IMR-90 (cell line): ENCODE measurements around the gene PLA2G15. TPM values are rescaled to one million over a fixed set of nuclear protein-coding genes. Genes with fewer than 3 reads are reported as not detected.

Experiments used
- ATAC-seq: fragments of 200-7000 bp; cut with Tn5 transposase; 2 replicates; pipeline ENCODE4 v1.9.1; 2020; ENCODE audit warnings: low read depth, mild to moderate bottlenecking, moderate library complexity
- BruUV-seq: library from RNA; stranded (reverse); fragments of 400-500 nt; replicated peaks from 2 replicates; lab custom pipeline; 2021; lab: Mats Ljungman, UMichigan
- CTCF ChIA-PET: fragments of 300-600 bp; formaldehyde crosslinking; extraction: SDS; loops from one replicate; lab custom pipeline; 2021; ENCODE audit warnings: antibody characterized with exemption; lab: Yijun Ruan, JAX
- POLR2A ChIA-PET: fragments of 300-600 bp; sonication (Branson Sonifier 250); formaldehyde crosslinking; loops from one replicate; lab custom pipeline; 2022; ENCODE audit warnings: antibody characterized with exemption; ENCODE audit not compliant: unreplicated experiment; lab: Charles Lee
- DNase-seq: peaks from one replicate; pipeline ENCODE4 v3.0.0; 2013
- H2AFZ ChIP-seq: replicated peaks from 2 replicates; pipeline ENCODE3; 2013; ENCODE audit warnings: low read length, mild to moderate bottlenecking; ENCODE audit not compliant: poor library complexity
- H2AK5ac ChIP-seq: 2 replicates; pipeline ENCODE4 v1.6.1; 2013; ENCODE audit warnings: low read depth, low read length, inconsistent platforms
- H2AK9ac ChIP-seq: replicated peaks from 2 replicates; pipeline ENCODE3; 2013; ENCODE audit warnings: mild to moderate bottlenecking, low read depth, low read length, moderate library complexity; ENCODE audit not compliant: poor library complexity
- H2BK120ac ChIP-seq: 2 replicates; pipeline ENCODE4 v1.6.1; 2013; ENCODE audit warnings: low read depth, low read length, inconsistent platforms
- H2BK15ac ChIP-seq: 3 replicates; pipeline ENCODE4 v1.6.1; 2013; ENCODE audit warnings: low read depth, low read length, inconsistent platforms
- H2BK20ac ChIP-seq: 2 replicates; pipeline ENCODE4 v1.6.1; 2013; ENCODE audit warnings: low read depth, mild to moderate bottlenecking, inconsistent platforms, low read length, moderate library complexity
- H2BK5ac ChIP-seq: 2 replicates; pipeline ENCODE4 v1.6.1; 2013; ENCODE audit warnings: mild to moderate bottlenecking, low read depth, low read length, inconsistent platforms; ENCODE audit not compliant: poor library complexity, severe bottlenecking
- H3K14ac ChIP-seq: replicated peaks from 2 replicates; pipeline ENCODE4 v1.6.1; 2013; ENCODE audit warnings: low read depth, low read length, inconsistent platforms
- H3K18ac ChIP-seq: 2 replicates; pipeline ENCODE4 v1.6.1; 2013; ENCODE audit warnings: low read depth, low read length, control low read depth
- H3K23ac ChIP-seq: 2 replicates; pipeline ENCODE4 v1.6.1; 2013; ENCODE audit warnings: low read depth, low read length, inconsistent platforms
- H3K27ac ChIP-seq: 2 replicates; pipeline ENCODE4 v1.5.1; 2013; ENCODE audit warnings: mild to moderate bottlenecking, control low read depth, low read length; ENCODE audit not compliant: insufficient read depth
- H3K27me3 ChIP-seq: 2 replicates; pipeline ENCODE4 v1.6.1; 2013; ENCODE audit warnings: low read length; ENCODE audit not compliant: control insufficient read depth, insufficient read depth
- H3K36me3 ChIP-seq: 2 replicates; pipeline ENCODE4 v1.6.1; 2013; ENCODE audit warnings: low read length, mixed read lengths; ENCODE audit not compliant: control insufficient read depth, insufficient read depth
- H3K4ac ChIP-seq: 2 replicates; pipeline ENCODE4 v1.6.1; 2013; ENCODE audit warnings: low read depth, low read length, inconsistent platforms
- H3K4me1 ChIP-seq: 2 replicates; pipeline ENCODE4 v1.6.1; 2013; ENCODE audit warnings: low read length, mixed read lengths; ENCODE audit not compliant: control insufficient read depth, insufficient read depth
- H3K4me2 ChIP-seq: 2 replicates; pipeline ENCODE4 v1.6.1; 2013; ENCODE audit warnings: low read depth, mild to moderate bottlenecking, control low read depth, low read length, moderate library complexity
- H3K4me3 ChIP-seq: 2 replicates; pipeline ENCODE4 v1.5.1; 2013; ENCODE audit warnings: low read depth, mild to moderate bottlenecking, control low read depth, low read length, moderate library complexity; ENCODE audit not compliant: insufficient read depth
- H3K56ac ChIP-seq: 2 replicates; pipeline ENCODE4 v1.6.1; 2013; ENCODE audit warnings: low read length, inconsistent platforms; ENCODE audit not compliant: insufficient read depth; ENCODE audit errors: extremely low read depth
- H3K79me1 ChIP-seq, 2 experiments: 2 replicates each; pipeline ENCODE4 v1.6.1; 2013; ENCODE audit warnings: low read length in 2 of 2, inconsistent platforms in 1 of 2, low read depth in 1 of 2
- H3K9ac ChIP-seq: 2 replicates; pipeline ENCODE4 v1.6.1; 2013; ENCODE audit warnings: low read depth, low read length, control low read depth
- H3K9me1 ChIP-seq: 2 replicates; pipeline ENCODE4 v1.6.1; 2013; ENCODE audit warnings: low read length, inconsistent platforms; ENCODE audit not compliant: insufficient read depth
- H3K9me3 ChIP-seq: 2 replicates; pipeline ENCODE4 v1.6.1; 2013; ENCODE audit warnings: low read length; ENCODE audit not compliant: control insufficient read depth, insufficient read depth
- H4K20me1 ChIP-seq: 2 replicates; pipeline ENCODE4 v1.6.1; 2013; ENCODE audit warnings: low read length, inconsistent platforms; ENCODE audit not compliant: insufficient read depth
- H4K5ac ChIP-seq: 2 replicates; pipeline ENCODE4 v1.6.1; 2013; ENCODE audit warnings: mild to moderate bottlenecking, low read depth, low read length, control low read depth
- H4K8ac ChIP-seq, 2 experiments: 2 replicates each; pipeline ENCODE4 v1.6.1; 2013; ENCODE audit warnings: low read depth in 2 of 2, low read length in 2 of 2, control low read depth in 1 of 2, inconsistent platforms in 1 of 2
- H4K91ac ChIP-seq: 2 replicates; pipeline ENCODE4 v1.6.1; 2013; ENCODE audit warnings: low read depth, low read length, inconsistent platforms; ENCODE audit not compliant: insufficient read depth
- CEBPB ChIP-seq: IDR thresholded peaks from 2 replicates; pipeline ENCODE4 v1.6.1; 2012; ENCODE audit warnings: low read depth, low read length, improper control_type of control experiment
- CHD1 ChIP-seq: IDR thresholded peaks from 2 replicates; pipeline ENCODE4 v1.6.1; 2012; ENCODE audit warnings: low read depth, low read length, improper control_type of control experiment
- MAZ ChIP-seq: IDR thresholded peaks from 2 replicates; pipeline ENCODE4 v1.6.1; 2012; ENCODE audit warnings: low read depth, mild to moderate bottlenecking, low read length, improper control_type of control experiment, moderate library complexity, borderline replicate concordance
- RAD21 ChIP-seq: IDR thresholded peaks from 2 replicates; pipeline ENCODE4 v1.6.1; 2012; ENCODE audit warnings: low read length, improper control_type of control experiment
- RCOR1 ChIP-seq: IDR thresholded peaks from 2 replicates; pipeline ENCODE4 v1.6.1; 2012; ENCODE audit warnings: mild to moderate bottlenecking, low read length, improper control_type of control experiment; ENCODE audit not compliant: insufficient replicate concordance
- WGBS, 2 experiments: methylation state at CpG; one replicate each; pipeline versions ENCODE4 v1.1.5 to v1.1.7; 2013; ENCODE audit warnings: missing lambda C conversion rate in 2 of 2; ENCODE audit not compliant: insufficient read length in 1 of 2; ENCODE audit errors: extremely low coverage in 2 of 2; 5-methylcytosine and 5-hydroxymethylcytosine counted together
- dilution Hi-C: fragments of 300-500 bp; cut with HindIII; formaldehyde crosslinking; loops from one replicate; pipeline ENCODE4 v1.14.3; 2018; ENCODE audit warnings: low sequenced_read_pairs; ENCODE audit not compliant: unreplicated experiment
- in situ Hi-C: fragments of 300-500 bp; cut with MboI; formaldehyde crosslinking; loops from 3 replicates; pipeline ENCODE4 v1.14.3; 2019; ENCODE audit warnings: low sequenced_read_pairs, inconsistent platforms, mixed read lengths
- intact Hi-C: fragments of 100-400 bp; cut with micrococcal nuclease; formaldehyde crosslinking; loops from 2 replicates; pipeline ENCODE4 v1.10.0; 2022
- polyA plus RNA-seq, 3 experiments: library from polyadenylated mRNA; depleted of rRNA; stranded (reverse); fragments of >200 nt; gene quantifications; 2 replicates each; pipeline ENCODE4 v1.2.3, GENCODE V29; 2012; ENCODE audit warnings: low replicate concordance in 1 of 3
- total RNA-seq: library from RNA; depleted of rRNA; stranded (reverse); fragments of >200 nt; gene quantifications from 2 replicates; pipeline ENCODE4 v1.2.3, GENCODE V29; 2012
- TF ChIP-seq, protein P1 (sequence below): fragments of 150-350 bp; IDR thresholded peaks from 2 replicates; pipeline ENCODE4 v1.6.1; 2017; ENCODE audit warnings: mild to moderate bottlenecking, antibody characterized with exemption, low read length, low read depth
- TF ChIP-seq, protein P2 (sequence below): conservative IDR thresholded peaks from 2 replicates; pipeline ENCODE4 v1.5.1; 2012; ENCODE audit warnings: mild to moderate bottlenecking, low read depth, low read length, improper control_type of control experiment

PLA2G15 gene
- total and polyA plus RNA-seq, 2 of the 4 experiments (the other 2 are of a cell fraction), result 19.5 to 31.7 TPM

DNA sequence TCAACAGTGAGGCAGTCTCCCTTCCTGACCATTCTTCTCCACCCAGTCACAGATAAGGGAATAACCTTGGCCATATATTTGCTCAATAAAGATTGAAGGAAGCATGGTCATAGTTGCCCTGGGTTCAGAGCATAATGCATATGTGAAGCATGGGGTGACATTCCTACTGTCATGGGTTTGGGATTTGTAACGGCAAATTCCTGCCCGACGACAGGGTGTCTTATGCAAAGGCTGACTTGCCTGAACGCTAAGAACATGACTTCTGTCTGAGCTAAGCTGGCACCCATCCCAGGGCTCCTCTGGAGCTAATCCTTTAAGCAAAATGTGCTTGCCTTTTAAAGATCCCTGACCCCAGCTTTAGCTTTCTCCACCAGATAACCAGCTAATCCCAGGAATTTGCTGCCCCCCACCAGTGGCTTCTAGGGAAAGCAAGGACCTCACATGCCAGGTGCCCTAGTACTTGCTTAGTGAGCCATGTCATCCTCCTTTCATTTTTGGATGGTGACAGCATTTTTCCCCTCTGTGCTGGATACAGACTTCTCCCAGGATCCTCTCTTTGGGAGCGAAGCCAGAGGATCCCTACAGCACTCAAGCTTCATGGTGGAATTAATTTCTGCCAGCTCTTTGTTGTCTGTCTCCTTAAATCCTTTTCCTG lies 53.9 kb downstream of the PLA2G15 start:
- Histone ChIP-seq H4K20me1 (peaks cover 13% of the 10 kb centered on the region), H2AK9ac (peak overlapping the region; percentile 71), H3K36me3 (peaks cover 59% of the 10 kb centered on the region), H3K56ac (no peak overlapping the region), H3K18ac (no peak overlapping the region), H2AFZ (no peak overlapping the region), H3K27me3 (no peaks in the 10 kb centered on the region), H3K9ac (no peak overlapping the region), H3K4me3 (no peak overlapping the region), H3K4ac (peak overlapping the region; percentile 36), H2BK5ac (peak overlapping the region; percentile 37), H3K9me1 (peaks cover 8% of the 10 kb centered on the region; the same call in 1 of the 2 replicates), H3K4me2 (no peak overlapping the region), H3K9me3 (no peaks in the 10 kb centered on the region), H3K4me1 (peaks cover 7% of the 10 kb centered on the region; the same call in 1 of the 2 replicates), H2BK20ac (no peak overlapping the region), H4K91ac (no peak overlapping the region), H2AK5ac (peak overlapping the region; percentile 17; the same call in 1 of the 2 replicates), H4K5ac (no peak overlapping the region), H4K8ac (no peak overlapping the region), H3K14ac (no peak overlapping the region), H2BK120ac (no peak overlapping the region), H2BK15ac (no peak overlapping the region), H3K23ac (no peak overlapping the region), H3K27ac (peak overlapping the region; percentile 16; the same call in 1 of the 2 replicates), H3K79me1 (peaks cover 15 to 62% of the 10 kb centered on the region in 2 experiments; a peak in 3 of 4 replicates)
- DNase-seq, result peak; percentile 77
- TF ChIP-seq, protein P1, sequence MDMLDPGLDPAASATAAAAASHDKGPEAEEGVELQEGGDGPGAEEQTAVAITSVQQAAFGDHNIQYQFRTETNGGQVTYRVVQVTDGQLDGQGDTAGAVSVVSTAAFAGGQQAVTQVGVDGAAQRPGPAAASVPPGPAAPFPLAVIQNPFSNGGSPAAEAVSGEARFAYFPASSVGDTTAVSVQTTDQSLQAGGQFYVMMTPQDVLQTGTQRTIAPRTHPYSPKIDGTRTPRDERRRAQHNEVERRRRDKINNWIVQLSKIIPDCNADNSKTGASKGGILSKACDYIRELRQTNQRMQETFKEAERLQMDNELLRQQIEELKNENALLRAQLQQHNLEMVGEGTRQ, result no peak
- TF ChIP-seq MAZ (no peak), RAD21 (no peak), RCOR1 (no peak), CHD1 (no peak), CEBPB (no peak)
- TF ChIP-seq, protein P2, sequence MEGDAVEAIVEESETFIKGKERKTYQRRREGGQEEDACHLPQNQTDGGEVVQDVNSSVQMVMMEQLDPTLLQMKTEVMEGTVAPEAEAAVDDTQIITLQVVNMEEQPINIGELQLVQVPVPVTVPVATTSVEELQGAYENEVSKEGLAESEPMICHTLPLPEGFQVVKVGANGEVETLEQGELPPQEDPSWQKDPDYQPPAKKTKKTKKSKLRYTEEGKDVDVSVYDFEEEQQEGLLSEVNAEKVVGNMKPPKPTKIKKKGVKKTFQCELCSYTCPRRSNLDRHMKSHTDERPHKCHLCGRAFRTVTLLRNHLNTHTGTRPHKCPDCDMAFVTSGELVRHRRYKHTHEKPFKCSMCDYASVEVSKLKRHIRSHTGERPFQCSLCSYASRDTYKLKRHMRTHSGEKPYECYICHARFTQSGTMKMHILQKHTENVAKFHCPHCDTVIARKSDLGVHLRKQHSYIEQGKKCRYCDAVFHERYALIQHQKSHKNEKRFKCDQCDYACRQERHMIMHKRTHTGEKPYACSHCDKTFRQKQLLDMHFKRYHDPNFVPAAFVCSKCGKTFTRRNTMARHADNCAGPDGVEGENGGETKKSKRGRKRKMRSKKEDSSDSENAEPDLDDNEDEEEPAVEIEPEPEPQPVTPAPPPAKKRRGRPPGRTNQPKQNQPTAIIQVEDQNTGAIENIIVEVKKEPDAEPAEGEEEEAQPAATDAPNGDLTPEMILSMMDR, result no peak
- POLR2A ChIA-PET, result no interaction called here
- intact Hi-C loops, result loop anchor here (5.0 kb wide), 1 partner anchor 37 kb away; the partner anchor contains the start of gene SLC7A6
- BruUV-seq, result no TSS peak
- dilution Hi-C loops, result no loop called here
- ATAC-seq, result peak; percentile 64
- in situ Hi-C loops, result no loop called here
- CTCF ChIA-PET, result interaction anchor here (1.1 kb wide), 1 partner anchor 11 kb away, joined by 3 read pairs; no protein-coding TSS in a partner anchor
- WGBS, 2 experiments, result 6% methylated on average over 4 of the region's 5 CpGs; no CpG with 5 or more reads in 1 of the 2 experiments
